ENCODE results near the gene TMX1.

TMX1 gene

DNA sequence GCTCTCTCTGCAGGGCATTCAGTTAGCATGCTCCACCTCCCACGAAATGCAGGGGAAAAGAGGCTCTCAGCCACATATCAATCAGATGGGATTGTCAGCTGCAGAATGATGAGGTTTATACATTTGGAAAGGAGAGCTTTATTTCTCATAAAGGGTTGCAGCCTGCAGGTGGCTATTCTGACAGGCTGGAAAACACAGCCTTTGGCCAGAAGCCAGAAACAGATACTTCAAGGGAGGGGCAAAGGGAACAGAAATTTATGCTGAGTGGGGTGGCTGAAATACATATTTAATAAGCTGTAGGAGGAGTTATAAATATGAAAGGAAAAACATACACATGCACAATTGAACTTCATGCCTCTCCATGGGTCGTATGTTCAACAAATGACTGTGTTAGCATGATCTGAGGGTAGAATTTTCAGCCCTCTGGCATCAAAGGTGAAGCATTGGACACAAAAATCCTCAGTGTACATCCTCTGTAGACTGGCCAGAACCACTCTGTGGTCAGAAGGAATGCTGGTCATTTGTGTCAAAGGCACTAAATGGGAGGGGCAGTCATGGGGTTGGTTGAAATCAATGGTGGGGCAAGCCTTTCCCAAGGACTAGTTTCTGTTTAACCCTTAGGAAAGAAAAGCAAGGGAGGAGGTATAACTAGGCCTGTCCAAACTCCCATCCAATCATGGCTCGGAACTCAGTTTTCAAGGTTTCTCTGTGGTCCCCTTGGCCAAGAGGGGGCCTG, 62.4 kb downstream of the TMX1 start:
- Mint-ChIP-seq H3K4me3 (no peak overlapping the region), H3K27ac (ENCODE audit: low read depth) (no peak overlapping the region), H3K27me3 (no peaks in the 10 kb centered on the region), H3K4me1 (no peaks in the 10 kb centered on the region), H3K9me3 (no peaks in the 10 kb centered on the region), H3K36me3 (ENCODE audit: insufficient read depth) (peaks cover 1% of the 10 kb centered on the region)
- no peak for ATAC-seq (replicated peaks; ENCODE audit: extremely low read depth, poor library complexity, severe bottlenecking)
- DNase-seq (ENCODE audit: low spot score in 2 of 2): no peak

DNA sequence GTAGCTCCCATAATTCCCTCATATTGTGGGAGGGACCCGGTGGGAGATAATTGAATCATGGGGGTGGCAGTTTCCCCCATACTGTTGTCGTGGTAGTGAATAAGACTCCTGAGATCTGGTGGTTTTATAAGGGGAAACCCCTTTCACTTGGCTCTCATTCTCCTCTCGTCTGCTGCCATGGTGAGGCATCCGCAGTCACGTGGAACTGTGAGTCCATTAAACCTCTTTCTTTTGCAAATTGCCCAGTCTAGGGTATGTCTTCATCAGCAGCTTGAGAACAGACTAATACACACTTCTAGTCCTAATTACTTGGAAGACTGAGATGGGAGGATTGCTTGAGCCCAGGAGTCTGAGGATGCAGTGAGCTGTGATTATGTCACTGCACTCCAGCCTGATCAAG, 64.4 kb downstream of the TMX1 start:
- DNase-seq (ENCODE audit: low spot score in 2 of 2): no peak

DNA sequence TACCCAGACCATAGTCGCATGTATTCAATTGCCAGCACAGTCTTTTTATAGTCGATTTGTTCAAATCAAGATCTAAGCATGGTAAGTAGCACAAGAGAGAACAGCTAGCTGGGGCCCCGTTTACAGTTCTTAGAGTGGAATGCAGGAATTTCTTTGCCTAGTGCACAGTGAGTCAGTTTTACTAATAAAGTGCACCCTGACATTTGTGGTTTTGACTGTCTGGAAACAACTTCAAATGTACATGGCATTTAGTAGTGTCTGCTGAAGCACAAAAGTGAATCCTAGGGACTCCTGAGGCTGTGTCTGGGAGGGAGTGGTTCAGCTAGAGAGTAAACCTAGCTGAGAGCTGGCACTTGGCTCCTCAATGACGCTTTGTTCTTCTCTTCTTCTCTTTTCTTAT, 64.9 kb downstream of the TMX1 start:
- Mint-ChIP-seq H3K27me3 (no peaks in the 10 kb centered on the region), H3K4me1 (no peaks in the 10 kb centered on the region), H3K9me3 (no peaks in the 10 kb centered on the region), H3K36me3 (ENCODE audit: insufficient read depth) (peaks cover 1% of the 10 kb centered on the region), H3K27ac (ENCODE audit: low read depth) (no peak overlapping the region), H3K4me3 (no peak overlapping the region)
- ATAC-seq (replicated peaks; ENCODE audit: extremely low read depth, poor library complexity, severe bottlenecking) (no peak), DNase-seq (ENCODE audit: low spot score in 2 of 2) (no peak)

More for the DNA sequence above, 64.4 kb downstream of the TMX1 start:
- Mint-ChIP-seq H3K27ac (ENCODE audit: low read depth) (no peak overlapping the region), H3K27me3 (no peaks in the 10 kb centered on the region), H3K4me1 (no peaks in the 10 kb centered on the region), H3K9me3 (no peaks in the 10 kb centered on the region), H3K4me3 (no peak overlapping the region), H3K36me3 (ENCODE audit: insufficient read depth) (peaks cover 1% of the 10 kb centered on the region)
- no peak for ATAC-seq (replicated peaks; ENCODE audit: extremely low read depth, poor library complexity, severe bottlenecking)

DNA sequence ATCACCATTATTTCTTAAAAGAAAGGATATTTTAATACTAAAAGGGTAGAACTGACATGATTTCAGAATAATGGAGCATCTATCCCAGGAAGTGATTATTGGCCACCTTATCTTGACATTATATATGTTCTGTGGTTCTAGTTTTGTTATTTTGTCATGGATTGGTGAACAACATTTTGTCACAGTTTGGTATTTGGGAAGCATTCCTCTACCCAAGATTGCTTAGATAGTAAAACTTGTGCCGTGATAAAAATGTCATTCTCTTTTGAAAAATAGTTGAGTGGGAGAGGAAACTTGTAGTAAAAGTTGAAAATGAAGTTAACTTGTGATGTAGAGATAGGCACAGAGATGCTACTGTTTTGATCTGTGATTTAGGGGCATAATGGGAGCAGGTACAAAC, 65.7 kb downstream of the TMX1 start:
- ATAC-seq (replicated peaks; ENCODE audit: extremely low read depth, poor library complexity, severe bottlenecking): no peak
- no peaks in the 10 kb centered on the region for H3K27me3 Mint-ChIP-seq
- H3K36me3 Mint-ChIP-seq (ENCODE audit: insufficient read depth): peaks cover 1% of the 10 kb centered on the region
- H3K4me3 Mint-ChIP-seq: no peak overlapping the region
- H3K4me1 Mint-ChIP-seq: no peaks in the 10 kb centered on the region
- DNase-seq (ENCODE audit: low spot score in 2 of 2): no peak
- no peaks in the 10 kb centered on the region for H3K9me3 Mint-ChIP-seq
- no peak overlapping the region for H3K27ac Mint-ChIP-seq (ENCODE audit: low read depth)

Data from central memory CD8-positive, alpha-beta T cell (primary cell).